Effector memory CD8-positive, alpha-beta T cell (primary cell): Measurements from ENCODE around the gene OGG1.
A peak's percentile ranks its signal among the peaks of the same experiment; 100 is the strongest.

Source experiments
- ATAC-seq: fragments of 150-1000 bp; cut with Tn5 transposase; replicated peaks from 2 replicates; pipeline ENCODE4 v1.10.0; 2021; ENCODE audit warnings: mild to moderate bottlenecking, moderate library complexity
- DNase-seq, 3 experiments: peaks; one replicate each; pipeline ENCODE4 v3.0.0; 2021
- H3K27ac Mint-ChIP-seq, 2 donors: one replicate each; pipeline ENCODE4 v1.8.0; 2022; ENCODE audit warnings: mild to moderate bottlenecking in 2 of 2, mixed read lengths in 2 of 2, moderate library complexity in 2 of 2
- H3K27me3 Mint-ChIP-seq, 2 donors: one replicate each; pipeline ENCODE4 v1.8.0; 2022; ENCODE audit warnings: mixed read lengths in 2 of 2
- H3K36me3 Mint-ChIP-seq: one replicate; pipeline ENCODE4 v1.8.0; 2022; ENCODE audit warnings: mild to moderate bottlenecking, moderate library complexity, mixed read lengths; ENCODE audit not compliant: insufficient read depth
- H3K4me1 Mint-ChIP-seq, 2 donors: one replicate each; pipeline ENCODE4 v1.8.0; 2022; ENCODE audit warnings: low read depth in 2 of 2, mixed read lengths in 2 of 2
- H3K4me3 Mint-ChIP-seq, 2 donors: one replicate each; pipeline ENCODE4 v1.8.0; 2022; ENCODE audit warnings: mild to moderate bottlenecking in 2 of 2, mixed read lengths in 2 of 2, moderate library complexity in 2 of 2
- H3K9me3 Mint-ChIP-seq, 2 donors: one replicate each; pipeline ENCODE4 v1.8.0; 2022; ENCODE audit warnings: mixed read lengths in 2 of 2
- total RNA-seq, 9 experiments: gene quantifications; one replicate each; lab custom pipeline; 2026; lab: John Stamatoyannopoulos, UW

Gene OGG1
- 8.7 to 36.5 (median 13.1) reads per million in 9 experiments for total RNA-seq

GRCh38 chr3:9749645-9750555 is at the start of gene OGG1:
TSS of gene OGG1 (plus strand) at chr3:9749952. CDS start at chr3:9750287, 335 bp downstream.
- Mint-ChIP-seq H3K36me3 (peaks cover 50% of the 10 kb centered on the region), H3K9me3 (no peaks in the 10 kb centered on the region), H3K4me1 (peaks cover 31 to 39% of the 10 kb centered on the region in 2 donors), H3K27me3 (no peaks in the 10 kb centered on the region), H3K27ac (peak within 1 kb of the TSS; percentile 70 to 82), H3K4me3 (peak within 1 kb of the TSS; percentile 78 to 89)
- ATAC-seq (peak; percentile 96), DNase-seq (peak; percentile 92 to 93 (median 92))

GRCh38 chr3:9700536-9700935 is 49.2 kb upstream of the OGG1 start:
- peaks cover 45% of the 10 kb centered on the region for H3K36me3 Mint-ChIP-seq

GRCh38 chr3:9701006-9701405 is 48.7 kb upstream of the OGG1 start:
- Mint-ChIP-seq H3K9me3 (no peaks in the 10 kb centered on the region), H3K36me3 (peaks cover 40% of the 10 kb centered on the region), H3K4me1 (peaks cover 4 to 10% of the 10 kb centered on the region in 2 donors), H3K27ac (peak overlapping the region in 1 of 2 donors; percentile 58), H3K27me3 (peaks cover 9 to 24% of the 10 kb centered on the region in 2 donors), H3K4me3 (no peak overlapping the region)
- no peak for ATAC-seq
- DNase-seq = no peak

More at GRCh38 chr3:9700536-9700935, 49.2 kb upstream of the OGG1 start:
- Mint-ChIP-seq H3K27ac (no peak overlapping the region), H3K4me3 (no peak overlapping the region), H3K4me1 (peaks cover 4 to 10% of the 10 kb centered on the region in 2 donors), H3K9me3 (no peaks in the 10 kb centered on the region), H3K27me3 (peaks cover 6 to 20% of the 10 kb centered on the region in 2 donors)
- ATAC-seq = no peak
- DNase-seq = no peak

- Mint-ChIP-seq H3K4me3 (no peak overlapping the region), H3K27me3 (peaks cover 13 to 31% of the 10 kb centered on the region in 2 donors), H3K4me1 (peaks cover 4 to 10% of the 10 kb centered on the region in 2 donors), H3K9me3 (no peaks in the 10 kb centered on the region), H3K36me3 (peaks cover 36% of the 10 kb centered on the region), H3K27ac (no peak overlapping the region)
- DNase-seq (no peak), ATAC-seq (no peak)
Measured at GRCh38 chr3:9701711-9702110, 48.0 kb upstream of the OGG1 start.

GRCh38 chr3:9703240-9703639 is 46.5 kb upstream of the OGG1 start:
- H3K9me3 Mint-ChIP-seq = no peaks in the 10 kb centered on the region
- H3K27me3 Mint-ChIP-seq = peaks cover 13 to 31% of the 10 kb centered on the region in 2 donors
- DNase-seq (no peak), ATAC-seq (no peak)
- H3K36me3 Mint-ChIP-seq = peaks cover 23% of the 10 kb centered on the region
- peak overlapping the region; percentile 8 to 29 for H3K4me3 Mint-ChIP-seq
- H3K4me1 Mint-ChIP-seq = peaks cover 4 to 10% of the 10 kb centered on the region in 2 donors
- H3K27ac Mint-ChIP-seq = no peak overlapping the region

- DNase-seq (no peak), ATAC-seq (peak; percentile 19)
- H3K27ac Mint-ChIP-seq = no peak within 1 kb of the TSS
- peaks cover 19% of the 10 kb centered on the region for H3K36me3 Mint-ChIP-seq
- H3K27me3 Mint-ChIP-seq = peaks cover 13 to 31% of the 10 kb centered on the region in 2 donors
- H3K4me3 Mint-ChIP-seq = peak within 1 kb of the TSS; percentile 54 to 60
- H3K9me3 Mint-ChIP-seq = no peaks in the 10 kb centered on the region
- peaks cover 4 to 10% of the 10 kb centered on the region in 2 donors for H3K4me1 Mint-ChIP-seq
Measured at GRCh38 chr3:9703736-9704346, 45.9 kb upstream of the OGG1 start, which contains the start of gene CPNE9. TSS of gene CPNE9 (plus strand) at chr3:9703833. CDS start at chr3:9703997, 164 bp downstream.

- Mint-ChIP-seq H3K27me3 (peaks cover 13 to 31% of the 10 kb centered on the region in 2 donors), H3K4me1 (peaks cover 4 to 10% of the 10 kb centered on the region in 2 donors), H3K9me3 (no peaks in the 10 kb centered on the region), H3K36me3 (peaks cover 18% of the 10 kb centered on the region), H3K27ac (no peak overlapping the region), H3K4me3 (peak overlapping the region; percentile 54 to 60)
- ATAC-seq = peak; percentile 39
- DNase-seq = no peak
Measured at GRCh38 chr3:9704347-9705322, 45.1 kb upstream of the OGG1 start.

- ATAC-seq (no peak), DNase-seq (no peak)
- peaks cover 0 to 4% of the 10 kb centered on the region in 2 donors for H3K4me1 Mint-ChIP-seq
- no peaks in the 10 kb centered on the region for H3K9me3 Mint-ChIP-seq
- no peaks in the 10 kb centered on the region for H3K36me3 Mint-ChIP-seq
- no peak overlapping the region for H3K4me3 Mint-ChIP-seq
- peaks cover 14 to 15% of the 10 kb centered on the region in 2 donors for H3K27me3 Mint-ChIP-seq
- no peak overlapping the region for H3K27ac Mint-ChIP-seq
Measured at GRCh38 chr3:9710174-9710739, 39.5 kb upstream of the OGG1 start.

- no peak overlapping the region for H3K27ac Mint-ChIP-seq
- no peak overlapping the region for H3K4me3 Mint-ChIP-seq
- no peaks in the 10 kb centered on the region for H3K9me3 Mint-ChIP-seq
- peaks cover 0 to 4% of the 10 kb centered on the region in 2 donors for H3K4me1 Mint-ChIP-seq
- no peaks in the 10 kb centered on the region for H3K36me3 Mint-ChIP-seq
- ATAC-seq = no peak
- no peak for DNase-seq
- peaks cover 0 to 8% of the 10 kb centered on the region in 2 donors for H3K27me3 Mint-ChIP-seq
Measured at GRCh38 chr3:9712415-9712814, 37.3 kb upstream of the OGG1 start.

GRCh38 chr3:9713142-9713541 is 36.6 kb upstream of the OGG1 start:
- Mint-ChIP-seq H3K27me3 (peaks cover 0 to 8% of the 10 kb centered on the region in 2 donors), H3K9me3 (no peaks in the 10 kb centered on the region), H3K4me3 (no peak overlapping the region), H3K4me1 (peaks cover 0 to 4% of the 10 kb centered on the region in 2 donors), H3K36me3 (no peaks in the 10 kb centered on the region), H3K27ac (no peak overlapping the region)
- DNase-seq = no peak
- ATAC-seq = no peak

- H3K4me1 Mint-ChIP-seq = peaks cover 0 to 2% of the 10 kb centered on the region in 2 donors
- H3K27ac Mint-ChIP-seq = no peak overlapping the region
- no peak overlapping the region for H3K4me3 Mint-ChIP-seq
- ATAC-seq (no peak), DNase-seq (no peak)
- H3K27me3 Mint-ChIP-seq = peaks cover 0 to 8% of the 10 kb centered on the region in 2 donors
- no peaks in the 10 kb centered on the region for H3K36me3 Mint-ChIP-seq
- no peaks in the 10 kb centered on the region for H3K9me3 Mint-ChIP-seq
Measured at GRCh38 chr3:9715136-9715535, 34.6 kb upstream of the OGG1 start.

GRCh38 chr3:9715764-9716437 is 33.9 kb upstream of the OGG1 start:
- Mint-ChIP-seq H3K4me1 (no peaks in the 10 kb centered on the region), H3K9me3 (no peaks in the 10 kb centered on the region), H3K27me3 (peaks cover 0 to 8% of the 10 kb centered on the region in 2 donors), H3K36me3 (no peaks in the 10 kb centered on the region), H3K27ac (no peak overlapping the region), H3K4me3 (no peak overlapping the region)
- peak; percentile 61 for ATAC-seq
- DNase-seq = peak in 1 of 3 experiments; percentile 19
